Measurements from ENCODE around the gene MKKS.

DNA sequence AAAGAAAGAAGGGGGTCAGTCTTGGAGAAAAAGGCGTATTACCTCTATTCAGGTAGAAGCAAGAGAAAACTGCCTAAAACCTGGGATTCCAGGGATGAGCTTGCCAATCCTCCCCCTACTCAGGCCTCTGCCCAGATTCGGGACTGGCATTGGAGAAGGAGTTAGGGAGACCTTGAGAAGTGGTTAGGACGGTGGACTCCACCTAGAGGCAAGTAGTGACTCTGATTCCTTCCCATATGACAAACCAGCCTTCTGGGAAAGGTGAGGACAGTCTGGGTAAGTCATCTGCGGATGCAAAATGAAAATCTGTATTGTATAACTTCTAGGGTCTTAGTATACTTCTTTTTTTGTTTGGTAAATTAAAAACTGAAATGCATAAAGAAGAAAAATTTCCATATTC, 44.9 kb upstream of the MKKS start:
- TF ChIP-seq, protein P1, sequence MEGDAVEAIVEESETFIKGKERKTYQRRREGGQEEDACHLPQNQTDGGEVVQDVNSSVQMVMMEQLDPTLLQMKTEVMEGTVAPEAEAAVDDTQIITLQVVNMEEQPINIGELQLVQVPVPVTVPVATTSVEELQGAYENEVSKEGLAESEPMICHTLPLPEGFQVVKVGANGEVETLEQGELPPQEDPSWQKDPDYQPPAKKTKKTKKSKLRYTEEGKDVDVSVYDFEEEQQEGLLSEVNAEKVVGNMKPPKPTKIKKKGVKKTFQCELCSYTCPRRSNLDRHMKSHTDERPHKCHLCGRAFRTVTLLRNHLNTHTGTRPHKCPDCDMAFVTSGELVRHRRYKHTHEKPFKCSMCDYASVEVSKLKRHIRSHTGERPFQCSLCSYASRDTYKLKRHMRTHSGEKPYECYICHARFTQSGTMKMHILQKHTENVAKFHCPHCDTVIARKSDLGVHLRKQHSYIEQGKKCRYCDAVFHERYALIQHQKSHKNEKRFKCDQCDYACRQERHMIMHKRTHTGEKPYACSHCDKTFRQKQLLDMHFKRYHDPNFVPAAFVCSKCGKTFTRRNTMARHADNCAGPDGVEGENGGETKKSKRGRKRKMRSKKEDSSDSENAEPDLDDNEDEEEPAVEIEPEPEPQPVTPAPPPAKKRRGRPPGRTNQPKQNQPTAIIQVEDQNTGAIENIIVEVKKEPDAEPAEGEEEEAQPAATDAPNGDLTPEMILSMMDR (IDR thresholded peaks at IDR 0.05), result no peak
- no peak for TF ChIP-seq EZH2 (IDR thresholded peaks at IDR 0.05)
